ENCODE data around the gene PAGR1.
A peak's percentile ranks its signal among the peaks of the same experiment; 100 is the strongest.

PAGR1 gene

DNA sequence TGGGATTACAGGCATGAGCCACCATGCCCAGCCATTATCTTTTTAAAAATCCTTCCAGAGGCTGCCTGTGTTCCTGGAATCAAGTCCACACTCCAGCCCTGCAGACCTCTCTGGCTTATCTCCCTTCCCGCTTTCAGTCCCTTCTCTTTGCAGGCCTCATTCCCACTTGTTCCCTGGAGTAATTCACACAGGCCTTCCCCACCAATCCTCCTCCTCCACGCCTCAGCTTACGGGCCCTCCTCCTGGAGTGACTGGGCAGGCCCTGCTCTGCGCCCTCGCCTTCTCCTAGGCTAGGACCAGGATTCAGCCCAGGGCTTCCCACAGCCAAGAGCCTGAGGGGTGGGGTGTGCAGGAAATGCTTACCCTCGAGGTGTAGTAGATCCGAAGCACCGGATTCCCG lies 44.3 kb downstream of the PAGR1 start:
- no peak for TF ChIP-seq FOXM1 (IDR thresholded peaks at IDR 0.05; ENCODE audit: borderline replicate concordance, low read depth)
- TF ChIP-seq CREB1 (IDR thresholded peaks at IDR 0.05; ENCODE audit: low read depth), result no peak
- TF ChIP-seq NFIC (IDR thresholded peaks at IDR 0.05), result no peak

DNA sequence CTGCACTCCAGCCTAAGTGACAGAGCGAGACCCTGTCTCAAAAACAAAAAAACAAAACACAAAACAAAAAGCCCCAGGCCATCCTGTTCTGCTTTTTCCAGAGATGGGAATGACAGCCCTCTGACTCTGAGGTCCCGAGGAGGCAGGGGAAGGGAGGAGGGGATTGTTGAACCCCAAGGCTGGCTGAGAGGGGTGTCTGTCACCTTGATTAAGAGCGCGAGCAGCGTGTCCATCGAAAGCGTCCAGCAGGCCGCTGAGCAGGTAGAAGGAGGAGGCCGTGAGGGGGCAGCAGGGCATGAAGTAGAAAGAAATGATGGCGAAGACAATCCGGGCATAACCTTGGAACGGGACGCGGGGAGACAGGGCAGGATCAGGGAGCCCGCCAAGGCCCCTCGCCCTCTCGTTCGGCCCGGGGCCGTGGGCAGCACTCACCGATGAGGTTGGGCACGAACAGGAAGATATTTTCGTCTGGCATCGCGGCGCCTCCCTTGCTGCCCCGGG lies 46.5 kb downstream of the PAGR1 start:
- TF ChIP-seq, protein P1, sequence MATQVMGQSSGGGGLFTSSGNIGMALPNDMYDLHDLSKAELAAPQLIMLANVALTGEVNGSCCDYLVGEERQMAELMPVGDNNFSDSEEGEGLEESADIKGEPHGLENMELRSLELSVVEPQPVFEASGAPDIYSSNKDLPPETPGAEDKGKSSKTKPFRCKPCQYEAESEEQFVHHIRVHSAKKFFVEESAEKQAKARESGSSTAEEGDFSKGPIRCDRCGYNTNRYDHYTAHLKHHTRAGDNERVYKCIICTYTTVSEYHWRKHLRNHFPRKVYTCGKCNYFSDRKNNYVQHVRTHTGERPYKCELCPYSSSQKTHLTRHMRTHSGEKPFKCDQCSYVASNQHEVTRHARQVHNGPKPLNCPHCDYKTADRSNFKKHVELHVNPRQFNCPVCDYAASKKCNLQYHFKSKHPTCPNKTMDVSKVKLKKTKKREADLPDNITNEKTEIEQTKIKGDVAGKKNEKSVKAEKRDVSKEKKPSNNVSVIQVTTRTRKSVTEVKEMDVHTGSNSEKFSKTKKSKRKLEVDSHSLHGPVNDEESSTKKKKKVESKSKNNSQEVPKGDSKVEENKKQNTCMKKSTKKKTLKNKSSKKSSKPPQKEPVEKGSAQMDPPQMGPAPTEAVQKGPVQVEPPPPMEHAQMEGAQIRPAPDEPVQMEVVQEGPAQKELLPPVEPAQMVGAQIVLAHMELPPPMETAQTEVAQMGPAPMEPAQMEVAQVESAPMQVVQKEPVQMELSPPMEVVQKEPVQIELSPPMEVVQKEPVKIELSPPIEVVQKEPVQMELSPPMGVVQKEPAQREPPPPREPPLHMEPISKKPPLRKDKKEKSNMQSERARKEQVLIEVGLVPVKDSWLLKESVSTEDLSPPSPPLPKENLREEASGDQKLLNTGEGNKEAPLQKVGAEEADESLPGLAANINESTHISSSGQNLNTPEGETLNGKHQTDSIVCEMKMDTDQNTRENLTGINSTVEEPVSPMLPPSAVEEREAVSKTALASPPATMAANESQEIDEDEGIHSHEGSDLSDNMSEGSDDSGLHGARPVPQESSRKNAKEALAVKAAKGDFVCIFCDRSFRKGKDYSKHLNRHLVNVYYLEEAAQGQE (IDR thresholded peaks at IDR 0.05; ENCODE audit: low read depth), result no peak
- TF ChIP-seq, protein P2, sequence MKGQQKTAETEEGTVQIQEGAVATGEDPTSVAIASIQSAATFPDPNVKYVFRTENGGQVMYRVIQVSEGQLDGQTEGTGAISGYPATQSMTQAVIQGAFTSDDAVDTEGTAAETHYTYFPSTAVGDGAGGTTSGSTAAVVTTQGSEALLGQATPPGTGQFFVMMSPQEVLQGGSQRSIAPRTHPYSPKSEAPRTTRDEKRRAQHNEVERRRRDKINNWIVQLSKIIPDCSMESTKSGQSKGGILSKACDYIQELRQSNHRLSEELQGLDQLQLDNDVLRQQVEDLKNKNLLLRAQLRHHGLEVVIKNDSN (IDR thresholded peaks at IDR 0.05), result no peak
- TF ChIP-seq CEBPB (IDR thresholded peaks at IDR 0.05) (no peak), RAD21 (IDR thresholded peaks at IDR 0.05; ENCODE audit: low read depth) (peak; percentile 29; the same call in 1 of the 2 replicates)
- TF ChIP-seq, protein P3, sequence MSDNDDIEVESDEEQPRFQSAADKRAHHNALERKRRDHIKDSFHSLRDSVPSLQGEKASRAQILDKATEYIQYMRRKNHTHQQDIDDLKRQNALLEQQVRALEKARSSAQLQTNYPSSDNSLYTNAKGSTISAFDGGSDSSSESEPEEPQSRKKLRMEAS (IDR thresholded peaks at IDR 0.05), result no peak

DNA sequence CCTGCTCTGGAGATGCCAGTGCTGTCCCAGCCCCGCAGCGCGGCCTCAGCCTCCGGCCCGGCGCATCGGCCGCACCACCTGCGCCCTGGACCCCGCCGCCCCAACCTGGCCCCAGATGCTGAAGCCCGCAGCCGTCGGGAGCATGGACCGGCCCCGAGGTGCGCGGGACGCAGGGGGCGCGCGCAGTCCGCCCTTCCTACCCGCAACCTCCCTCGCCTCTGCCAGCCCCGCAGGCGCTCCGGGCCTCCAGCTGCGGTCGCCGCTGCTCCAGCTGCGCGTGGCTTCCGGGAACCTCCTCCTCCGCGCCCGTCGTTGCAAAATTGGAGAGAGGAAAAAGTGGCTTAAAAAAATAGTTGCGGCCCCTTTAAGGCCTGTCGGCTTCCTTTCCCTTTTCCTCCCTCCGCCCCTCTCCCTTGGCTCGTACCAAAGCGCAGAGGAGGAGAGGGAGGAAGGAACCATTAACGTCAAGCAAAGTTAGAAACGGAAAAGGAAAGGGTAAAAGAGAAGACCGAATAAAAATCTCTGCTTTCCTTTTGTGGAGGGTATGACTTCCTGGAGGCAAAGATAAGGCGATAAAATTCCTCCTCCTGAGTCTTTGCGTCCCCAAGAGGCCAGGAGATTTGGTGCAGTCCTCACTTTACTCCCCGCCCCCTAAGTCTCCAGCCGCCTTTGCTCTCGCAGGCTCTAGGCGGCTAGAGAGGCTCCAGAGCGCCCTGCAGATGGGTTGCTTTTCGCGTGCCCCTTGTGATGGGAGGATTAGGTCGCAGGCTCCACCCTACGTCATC lies 47.1 kb downstream of the PAGR1 start, which contains the start of gene CDIPT:
TSS of gene CDIPT (minus strand) at position 343 of the 785 bp plus-strand sequence. CDS start 369 bp downstream, outside the sequence.
- TF ChIP-seq, protein P1 (IDR thresholded peaks at IDR 0.05; ENCODE audit: low read depth), result no peak
- peak; percentile 48; the same call in 1 of the 2 replicates for TF ChIP-seq YY1 (IDR thresholded peaks at IDR 0.05; ENCODE audit: low read depth)
- TF ChIP-seq NFIC (IDR thresholded peaks at IDR 0.05), result no peak
- TF ChIP-seq CREB1 (IDR thresholded peaks at IDR 0.05; ENCODE audit: low read depth), result 0 out of 2 replicates have a peak, but pooled peaks have one; percentile 45
- TF ChIP-seq, protein P3 (IDR thresholded peaks at IDR 0.05), result peak; percentile 83
- TF ChIP-seq ZBTB7A (IDR thresholded peaks at IDR 0.05; ENCODE audit: low read depth), result no peak
- TF ChIP-seq FOXM1 (IDR thresholded peaks at IDR 0.05; ENCODE audit: borderline replicate concordance, low read depth), result peak; percentile 35; the same call in 1 of the 2 replicates
- TF ChIP-seq TEAD4 (IDR thresholded peaks at IDR 0.05), result no peak
- TF ChIP-seq, protein P2 (IDR thresholded peaks at IDR 0.05), result 0 out of 2 replicates have a peak, but pooled peaks have one; percentile 19
- TF ChIP-seq TCF12 (IDR thresholded peaks at IDR 0.05; ENCODE audit: low read depth), result peak; percentile 27; the same call in 1 of the 2 replicates
- peak; percentile 43; the same call in 1 of the 2 replicates for TF ChIP-seq EP300 (IDR thresholded peaks at IDR 0.05; ENCODE audit: borderline replicate concordance)
- TF ChIP-seq TAF1 (IDR thresholded peaks at IDR 0.05; ENCODE audit: low read depth), result 0 out of 2 replicates have a peak, but pooled peaks have one; percentile 47

DNA sequence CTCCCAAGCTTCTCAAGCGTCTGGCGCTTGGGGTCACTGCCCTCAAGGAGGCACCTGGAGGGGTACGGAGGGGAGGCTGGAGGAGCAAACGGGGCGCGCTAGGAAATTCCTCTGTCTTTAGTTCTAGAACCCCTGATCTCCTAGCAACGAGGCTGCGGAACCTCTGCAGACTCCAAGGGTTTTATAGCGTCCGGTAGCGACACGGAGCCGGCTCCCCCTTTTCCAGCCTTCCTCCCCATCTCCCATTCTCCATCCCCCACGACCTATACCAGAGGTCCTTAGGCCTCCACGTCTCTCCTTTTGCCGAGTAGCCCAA lies 47.7 kb downstream of the PAGR1 start:
- TF ChIP-seq TCF12 (IDR thresholded peaks at IDR 0.05; ENCODE audit: low read depth), result peak; percentile 1; the same call in 1 of the 2 replicates
- TF ChIP-seq, protein P1 (IDR thresholded peaks at IDR 0.05; ENCODE audit: low read depth), result no peak
- no peak for TF ChIP-seq RAD21 (IDR thresholded peaks at IDR 0.05; ENCODE audit: low read depth)
- TF ChIP-seq CREB1 (IDR thresholded peaks at IDR 0.05; ENCODE audit: low read depth), result no peak
- no peak for TF ChIP-seq CEBPB (IDR thresholded peaks at IDR 0.05)
- TF ChIP-seq, protein P3 (IDR thresholded peaks at IDR 0.05), result no peak
- no peak for TF ChIP-seq FOXM1 (IDR thresholded peaks at IDR 0.05; ENCODE audit: borderline replicate concordance, low read depth)
- TF ChIP-seq, protein P2 (IDR thresholded peaks at IDR 0.05), result no peak
